PFSK-1 (cell line): ENCODE results near the gene HAUS1. TPM values are rescaled to one million over a fixed set of nuclear protein-coding genes. Genes with fewer than 3 reads are reported as not detected.

Experiments
- FOXP2 ChIP-seq: optimal IDR thresholded peaks from 2 replicates; pipeline ENCODE3; 2011; ENCODE audit warnings: borderline replicate concordance, control low read depth, inconsistent platforms; ENCODE audit not compliant: insufficient read depth; ENCODE audit errors: extremely low read length, extremely low read depth
- POLR2AphosphoS5 ChIP-seq: IDR thresholded peaks from 2 replicates; pipeline ENCODE4 v1.6.1; 2012; ENCODE audit warnings: low read depth, mild to moderate bottlenecking, control low read depth, low read length, moderate library complexity
- REST ChIP-seq, 2 experiments: IDR thresholded peaks; 2 replicates each; pipeline versions ENCODE4 v1.6.1 to v1.8.0; 2011 to 2012; ENCODE audit warnings: low read depth in 2 of 2, low read length in 2 of 2, control low read depth in 1 of 2, inconsistent platforms in 1 of 2, mild to moderate bottlenecking in 1 of 2, moderate library complexity in 1 of 2; ENCODE audit not compliant: insufficient read depth in 1 of 2
- SIN3A ChIP-seq: IDR thresholded peaks from 2 replicates; pipeline ENCODE4 v1.6.1; 2012; ENCODE audit warnings: mild to moderate bottlenecking, low read length, moderate library complexity, borderline replicate concordance; ENCODE audit not compliant: insufficient read depth
- TAF1 ChIP-seq: IDR thresholded peaks from 2 replicates; pipeline ENCODE4 v1.6.1; 2012; ENCODE audit warnings: low read length, control low read depth, borderline replicate concordance; ENCODE audit not compliant: insufficient read depth
- polyA plus RNA-seq: library from polyadenylated mRNA; unstranded; fragments of >200 nt; gene quantifications from one replicate; pipeline ENCODE4 v1.2.1, GENCODE V29; 2012; ENCODE audit warnings: low read depth, missing spikeins; ENCODE audit not compliant: insufficient read length

The HAUS1 gene, protein sequence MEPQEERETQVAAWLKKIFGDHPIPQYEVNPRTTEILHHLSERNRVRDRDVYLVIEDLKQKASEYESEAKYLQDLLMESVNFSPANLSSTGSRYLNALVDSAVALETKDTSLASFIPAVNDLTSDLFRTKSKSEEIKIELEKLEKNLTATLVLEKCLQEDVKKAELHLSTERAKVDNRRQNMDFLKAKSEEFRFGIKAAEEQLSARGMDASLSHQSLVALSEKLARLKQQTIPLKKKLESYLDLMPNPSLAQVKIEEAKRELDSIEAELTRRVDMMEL
- polyA plus RNA-seq: 34.6 TPM

DNA sequence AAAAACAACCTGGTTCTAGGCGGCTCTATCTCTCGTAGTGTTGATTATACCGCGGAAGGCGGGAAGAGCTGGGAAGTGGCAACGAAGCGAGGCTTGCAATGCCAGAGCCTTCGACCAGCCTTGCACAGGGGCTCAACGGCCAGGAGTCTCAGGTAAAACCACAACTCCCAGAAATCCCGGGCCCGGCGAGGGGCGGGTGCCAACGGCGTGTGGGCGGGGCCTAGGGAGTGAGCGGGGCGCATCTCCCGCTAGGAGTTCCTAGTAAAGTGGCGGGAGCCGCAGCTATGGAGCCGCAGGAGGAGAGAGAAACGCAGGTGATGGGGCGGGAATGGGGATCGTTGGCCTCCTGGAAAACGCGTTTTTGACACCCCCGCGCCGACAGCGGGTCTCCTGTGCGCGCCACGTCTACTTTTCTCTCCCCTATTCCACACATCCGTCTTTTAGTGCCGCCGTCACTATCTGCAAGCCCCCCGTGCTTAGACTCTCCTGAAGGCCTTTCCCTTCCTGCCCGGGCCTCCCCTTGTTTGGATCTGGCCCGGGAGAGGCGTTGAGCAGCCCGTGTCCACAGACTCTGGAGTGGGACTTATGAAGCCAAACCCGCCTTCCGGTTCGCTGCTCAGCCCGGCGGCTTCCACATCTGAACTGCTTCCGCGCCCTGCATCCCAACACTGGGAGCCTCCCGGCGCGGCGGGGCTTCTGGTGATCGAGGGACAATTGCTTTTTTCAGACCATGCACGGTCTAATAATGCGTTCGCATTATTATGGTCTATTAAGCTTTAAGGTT, at the start of gene HAUS1:
TSS of gene HAUS1 (plus strand) at position 258 of the 784 bp plus-strand sequence. CDS start at position 285, 27 bp downstream.
- TF ChIP-seq SIN3A (peak; percentile 39; the same call in 1 of the 2 replicates), REST (IDR thresholded peaks at IDR 0.05; ENCODE audit: insufficient read depth in 1 of 2, low read depth in 2 of 2, low read length in 2 of 2) (peak in 1 of 2 experiments; percentile 48; a peak in 1 of 4 replicates), POLR2AphosphoS5 (peak; percentile 95), TAF1 (peak; percentile 81), FOXP2 (no peak)

DNA sequence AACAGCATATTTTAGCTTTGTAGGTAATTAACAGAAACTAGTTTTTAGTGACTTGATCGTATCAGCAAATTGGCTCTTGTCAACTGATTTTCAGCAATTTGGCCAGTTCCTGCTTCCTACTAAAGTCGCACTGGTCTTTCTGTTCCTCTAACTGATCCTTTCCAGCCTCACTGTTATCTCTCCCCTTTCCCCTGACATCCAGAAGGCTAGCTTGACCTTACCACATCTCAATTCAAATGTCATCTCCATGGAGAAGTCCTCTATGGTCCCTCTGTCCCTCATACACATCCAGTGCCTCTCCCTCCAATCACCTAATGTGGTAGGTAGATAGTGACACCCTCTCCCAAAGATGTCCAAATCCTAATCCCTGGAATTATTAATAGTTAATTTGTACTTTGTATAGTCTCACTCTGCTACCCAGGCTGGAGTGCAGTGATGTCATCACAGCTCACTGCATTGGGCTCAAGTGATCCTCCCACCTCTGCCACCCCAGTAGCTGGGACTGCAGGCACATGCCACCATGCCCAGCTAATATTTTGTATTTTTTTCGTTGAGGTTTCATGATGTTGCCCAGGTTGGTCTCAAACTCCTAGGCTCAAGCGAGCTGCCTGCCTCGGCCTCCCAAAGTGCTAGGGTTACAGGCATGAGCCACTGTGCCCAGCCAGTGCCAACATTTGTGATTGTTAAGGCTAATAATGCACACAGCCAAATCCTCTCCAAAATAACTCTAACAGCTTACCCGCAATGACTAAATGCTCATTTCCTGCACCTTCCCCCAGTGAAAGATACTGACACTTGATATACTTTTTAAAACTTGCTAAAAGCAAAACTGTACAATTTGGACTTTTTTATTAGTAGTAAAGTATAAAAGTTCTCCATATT, 49.0 kb upstream of the HAUS1 start:
- TF ChIP-seq SIN3A: no peak
- TF ChIP-seq POLR2AphosphoS5: no peak
- no peak for TF ChIP-seq REST (IDR thresholded peaks at IDR 0.05; ENCODE audit: insufficient read depth in 1 of 2, low read depth in 2 of 2, low read length in 2 of 2)
- TF ChIP-seq TAF1: no peak
- TF ChIP-seq FOXP2: no peak

GRCh38 chr18:46055838-46056230, 48.4 kb upstream of the HAUS1 start:
- TF ChIP-seq TAF1 (no peak), FOXP2 (no peak), POLR2AphosphoS5 (no peak), SIN3A (no peak), REST (IDR thresholded peaks at IDR 0.05; ENCODE audit: insufficient read depth in 1 of 2, low read depth in 2 of 2, low read length in 2 of 2) (no peak)

DNA sequence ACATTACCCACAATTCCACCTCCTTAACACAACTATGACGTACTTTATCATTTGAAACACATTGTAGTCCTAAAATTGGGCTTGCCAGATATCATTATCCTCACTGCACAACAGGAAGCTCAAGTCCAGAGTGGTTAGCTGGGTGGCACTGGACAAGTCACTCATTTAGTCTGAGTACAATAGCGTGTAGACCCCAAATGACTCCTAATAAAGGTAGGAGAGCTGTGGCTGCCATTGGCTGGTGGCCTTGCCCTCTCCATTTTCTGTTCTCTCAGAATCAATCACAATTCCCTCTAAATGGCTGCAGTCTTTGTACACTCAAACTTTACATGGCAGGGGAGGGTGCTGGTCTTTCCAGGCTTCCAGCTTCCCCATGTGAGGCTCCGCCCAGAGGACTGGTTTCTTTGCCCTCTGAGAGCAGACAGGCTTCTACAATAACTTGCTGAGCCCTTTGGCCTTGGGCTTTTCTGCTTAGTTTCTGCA, 43.8 kb upstream of the HAUS1 start:
- no peak for TF ChIP-seq TAF1
- TF ChIP-seq SIN3A: no peak
- no peak for TF ChIP-seq FOXP2
- no peak for TF ChIP-seq REST (IDR thresholded peaks at IDR 0.05; ENCODE audit: insufficient read depth in 1 of 2, low read depth in 2 of 2, low read length in 2 of 2)
- TF ChIP-seq POLR2AphosphoS5: no peak
